Chondrocyte (in vitro differentiated cells): ENCODE measurements around the gene ADO. TPM values are rescaled to one million over a fixed set of nuclear protein-coding genes. Genes with fewer than 3 reads are reported as not detected.

Source experiments
- DNase-seq: peaks from one replicate; pipeline ENCODE4 v3.0.0; 2021; ENCODE audit warnings: mixed read lengths, low spot score
- H3K27ac Mint-ChIP-seq: one replicate; pipeline ENCODE4 v1.8.0; 2021; ENCODE audit warnings: mild to moderate bottlenecking, moderate library complexity, mixed read lengths; ENCODE audit not compliant: unreplicated experiment
- H3K27me3 Mint-ChIP-seq: 2 replicates; pipeline ENCODE4 v1.8.0; 2021; ENCODE audit warnings: low read depth, mixed read lengths
- H3K36me3 Mint-ChIP-seq: 2 replicates; pipeline ENCODE4 v1.8.0; 2021; ENCODE audit warnings: low read depth, mixed read lengths
- H3K4me1 Mint-ChIP-seq: 2 replicates; pipeline ENCODE4 v1.8.0; 2021; ENCODE audit warnings: low read depth, mild to moderate bottlenecking, mixed read lengths
- H3K4me3 Mint-ChIP-seq: one replicate; pipeline ENCODE4 v1.8.0; 2021; ENCODE audit warnings: mild to moderate bottlenecking, moderate library complexity, mixed read lengths; ENCODE audit not compliant: unreplicated experiment
- H3K9me3 Mint-ChIP-seq: 2 replicates; pipeline ENCODE4 v1.8.0; 2021; ENCODE audit warnings: low read depth, mixed read lengths
- CTCF ChIP-seq: fragments of 200-600 bp; sonication (generic); IDR thresholded peaks from 2 replicates; pipeline ENCODE4 v1.5.0; 2021; ENCODE audit warnings: antibody characterized with exemption, mild to moderate bottlenecking, moderate library complexity
- total RNA-seq: library from RNA; stranded (reverse); gene quantifications from 3 replicates; pipeline ENCODE4 v1.2.1, GENCODE V29; 2021

The ADO gene
- total RNA-seq, 1 donor from 2014 or later: 29.1 TPM

- DNase-seq: no peak
- Mint-ChIP-seq H3K36me3 (no peaks in the 10 kb centered on the region), H3K27ac (no peak overlapping the region), H3K27me3 (no peaks in the 10 kb centered on the region), H3K4me1 (peaks cover 16% of the 10 kb centered on the region), H3K9me3 (peaks cover 2% of the 10 kb centered on the region), H3K4me3 (no peak overlapping the region)
- no peak for TF ChIP-seq CTCF
Observed at GRCh38 chr10:62760401-62760800, 44.1 kb upstream of the ADO start.

DNA sequence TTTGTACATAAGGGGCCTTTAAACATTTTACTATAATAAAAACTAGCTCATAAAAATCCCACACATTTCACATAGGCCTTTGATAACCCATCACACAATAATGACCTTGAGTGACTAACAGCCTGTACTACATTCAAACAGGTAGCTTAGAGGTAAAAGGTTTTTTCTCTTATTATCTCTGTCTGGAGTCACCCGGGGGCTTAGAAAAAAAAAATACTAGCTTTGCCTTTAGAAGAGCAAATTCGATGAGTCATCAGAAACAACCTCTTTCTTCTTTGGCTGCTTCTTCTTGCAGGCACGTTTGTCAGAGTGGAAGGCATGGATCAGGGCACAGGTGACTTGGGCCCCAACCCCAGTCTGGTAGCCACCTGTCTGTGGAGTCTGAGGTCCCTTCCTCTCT, 43.4 kb upstream of the ADO start:
- H3K36me3 Mint-ChIP-seq: no peaks in the 10 kb centered on the region
- DNase-seq: no peak
- peaks cover 16% of the 10 kb centered on the region for H3K4me1 Mint-ChIP-seq
- H3K27me3 Mint-ChIP-seq: no peaks in the 10 kb centered on the region
- H3K4me3 Mint-ChIP-seq: no peak overlapping the region
- H3K9me3 Mint-ChIP-seq: peaks cover 2% of the 10 kb centered on the region
- no peak overlapping the region for H3K27ac Mint-ChIP-seq
- no peak for TF ChIP-seq CTCF

DNA sequence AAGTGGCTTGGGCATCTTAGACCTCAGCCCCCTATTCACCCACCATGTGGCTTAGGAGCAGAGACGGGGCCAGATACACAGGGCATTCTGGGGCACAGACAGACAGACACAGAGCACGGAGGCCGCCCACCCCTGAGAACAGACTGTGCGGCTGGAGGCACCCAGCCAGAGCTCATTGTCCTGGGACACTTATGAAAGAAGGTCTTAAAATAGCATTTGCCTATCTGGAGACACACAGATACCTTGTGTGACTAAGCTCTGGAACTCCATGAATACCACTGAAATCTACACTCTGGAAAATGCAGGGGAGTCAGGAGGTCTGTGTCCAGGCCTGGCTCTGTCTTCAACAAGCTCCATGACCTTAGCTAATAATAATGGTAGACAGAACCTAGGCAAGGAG, 41.4 kb upstream of the ADO start:
- H3K4me1 Mint-ChIP-seq: peaks cover 16% of the 10 kb centered on the region
- no peak for TF ChIP-seq CTCF
- no peak for DNase-seq
- H3K9me3 Mint-ChIP-seq: no peaks in the 10 kb centered on the region
- no peak overlapping the region for H3K27ac Mint-ChIP-seq
- H3K36me3 Mint-ChIP-seq: peaks cover 2% of the 10 kb centered on the region
- H3K27me3 Mint-ChIP-seq: no peaks in the 10 kb centered on the region
- no peak overlapping the region for H3K4me3 Mint-ChIP-seq

- Mint-ChIP-seq H3K27me3 (no peaks in the 10 kb centered on the region), H3K4me3 (no peak overlapping the region), H3K27ac (no peak overlapping the region), H3K9me3 (no peaks in the 10 kb centered on the region), H3K36me3 (peaks cover 2% of the 10 kb centered on the region), H3K4me1 (peaks cover 16% of the 10 kb centered on the region)
- no peak for TF ChIP-seq CTCF
- DNase-seq: no peak
Observed at GRCh38 chr10:62764011-62764410, 40.5 kb upstream of the ADO start.

- no peak for TF ChIP-seq CTCF
- Mint-ChIP-seq H3K36me3 (peaks cover 2% of the 10 kb centered on the region), H3K4me3 (no peak overlapping the region), H3K4me1 (peaks cover 16% of the 10 kb centered on the region), H3K27me3 (no peaks in the 10 kb centered on the region), H3K9me3 (no peaks in the 10 kb centered on the region), H3K27ac (no peak overlapping the region)
- DNase-seq: no peak
Observed at GRCh38 chr10:62765726-62766125, 38.8 kb upstream of the ADO start.
